ENCODE results near the gene LGALS16.
"Not testable (repeated sequence)": the region's sequence is repeated elsewhere in the genome, so short reads cannot be mapped to it uniquely, and the experiment has no call there.

Gene LGALS16, protein sequence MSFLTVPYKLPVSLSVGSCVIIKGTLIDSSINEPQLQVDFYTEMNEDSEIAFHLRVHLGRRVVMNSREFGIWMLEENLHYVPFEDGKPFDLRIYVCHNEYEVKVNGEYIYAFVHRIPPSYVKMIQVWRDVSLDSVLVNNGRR

DNA sequence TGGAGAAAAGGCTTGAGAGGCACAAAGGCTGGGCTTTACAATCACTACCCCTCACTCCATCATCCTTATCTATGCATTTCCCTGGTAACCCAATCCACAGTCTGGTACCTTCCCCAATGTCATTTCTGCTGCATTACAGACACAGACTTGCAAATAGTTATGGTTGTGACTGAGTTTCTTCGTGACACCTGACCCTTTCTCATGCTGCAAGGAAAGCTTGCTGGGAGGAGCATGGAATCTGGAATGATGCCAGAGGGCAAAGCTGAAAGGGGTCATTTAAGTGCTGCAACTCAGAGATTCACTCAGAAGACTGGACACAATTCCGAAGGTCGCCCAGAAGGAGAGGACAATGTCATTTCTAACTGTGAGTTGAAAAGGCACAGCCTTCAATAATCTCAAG is at the start of gene LGALS16:
Gene LGALS16 (plus strand): TSS at position 301 of the 400 bp plus-strand sequence. CDS start 49 bp downstream, at position 350.
- DNase-seq: no peak

GRCh38 chr19:39607021-39607420 is 48.7 kb upstream of the LGALS16 start:
- DNase-seq: no peak

DNA sequence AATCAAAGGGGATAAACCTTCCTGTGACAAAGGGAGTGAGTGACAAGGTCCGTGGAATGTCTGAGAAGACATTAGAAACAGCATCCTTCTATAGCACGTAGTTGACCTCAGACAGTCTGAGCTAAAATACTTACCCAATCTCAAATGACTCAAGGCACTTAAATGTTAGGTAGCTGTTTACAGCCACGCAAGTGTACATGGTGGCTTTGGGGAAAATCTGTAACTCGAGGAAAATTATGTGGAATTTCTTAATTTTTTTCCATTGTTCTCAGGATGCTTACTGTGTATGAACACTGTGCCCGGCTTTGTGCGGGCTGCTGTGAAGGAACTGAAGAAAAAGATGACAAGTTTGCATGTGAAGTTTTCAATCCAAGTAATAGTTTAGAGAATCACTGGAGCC is 48.2 kb upstream of the LGALS16 start:
- no peak for DNase-seq

DNA sequence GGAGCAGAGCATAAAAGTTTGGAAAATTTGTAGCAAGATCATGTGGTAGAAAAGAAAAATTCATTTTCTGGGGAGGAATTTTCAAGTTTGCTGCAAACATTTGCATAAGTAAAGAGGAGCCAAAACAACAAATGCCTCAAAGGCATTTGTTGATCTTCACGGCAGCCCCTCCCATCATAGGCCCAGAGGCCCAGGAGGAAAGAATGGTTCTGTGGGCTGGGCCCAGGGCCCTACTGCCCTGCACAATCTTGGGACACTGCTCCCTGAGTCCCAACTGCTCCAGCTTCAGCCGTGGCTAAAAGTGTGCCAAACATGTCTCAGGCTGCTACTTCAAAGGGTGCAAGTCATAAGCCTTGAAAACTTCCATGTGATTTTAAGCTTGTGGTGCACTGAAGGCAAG is 42.1 kb upstream of the LGALS16 start:
- DNase-seq: no peak

- DNase-seq: no peak
These were observed 38.0 kb upstream of the LGALS16 start for GRCh38 chr19:39617745-39618144.

- no peak for DNase-seq
These were observed 31.8 kb upstream of the LGALS16 start for GRCh38 chr19:39623946-39624345.

DNA sequence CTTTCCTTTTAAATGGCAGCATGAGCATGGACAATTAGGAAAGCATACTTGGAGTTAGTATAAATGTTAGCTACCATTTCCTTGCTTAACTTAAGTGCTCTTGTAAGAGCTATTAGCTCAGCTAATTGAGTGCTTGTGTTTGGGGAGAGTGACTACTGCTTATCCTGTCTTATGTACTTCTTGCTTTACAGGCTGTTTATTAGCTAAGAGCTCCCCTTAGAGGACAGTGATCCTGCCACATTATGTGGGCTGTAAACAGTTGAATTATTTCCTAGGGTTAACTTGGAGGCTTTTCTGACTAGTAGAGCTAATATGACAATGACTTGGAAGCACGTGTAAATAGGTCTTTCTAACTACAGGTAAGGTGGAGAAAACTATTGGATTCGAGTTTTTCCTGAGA is 28.1 kb upstream of the LGALS16 start:
- not testable (repeated sequence) for DNase-seq

- DNase-seq: no peak
These were observed 24.5 kb upstream of the LGALS16 start for GRCh38 chr19:39631178-39631577.

DNA sequence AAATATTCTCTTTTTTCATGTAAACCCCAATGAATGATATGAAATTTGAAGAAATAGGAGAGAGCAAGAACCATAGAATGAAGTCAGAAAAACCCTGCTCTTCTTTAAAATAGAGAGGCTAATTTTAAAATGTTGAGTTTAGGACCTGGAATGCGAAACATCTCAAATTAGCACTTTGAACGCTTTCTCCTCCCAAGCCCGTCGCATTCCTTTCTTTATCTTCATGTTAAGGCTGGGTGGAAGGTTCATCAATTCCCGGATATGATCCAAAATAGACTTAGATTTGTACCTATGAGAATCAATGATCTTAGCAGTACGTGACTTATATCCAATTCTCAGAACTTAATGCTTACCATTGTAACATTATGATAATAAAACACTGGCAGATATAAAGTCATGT is 24.1 kb upstream of the LGALS16 start:
- DNase-seq: no peak

GRCh38 chr19:39637891-39638290 is 17.8 kb upstream of the LGALS16 start:
- DNase-seq: no peak

GRCh38 chr19:39641773-39642172 is 13.9 kb upstream of the LGALS16 start:
- no peak for DNase-seq

DNA sequence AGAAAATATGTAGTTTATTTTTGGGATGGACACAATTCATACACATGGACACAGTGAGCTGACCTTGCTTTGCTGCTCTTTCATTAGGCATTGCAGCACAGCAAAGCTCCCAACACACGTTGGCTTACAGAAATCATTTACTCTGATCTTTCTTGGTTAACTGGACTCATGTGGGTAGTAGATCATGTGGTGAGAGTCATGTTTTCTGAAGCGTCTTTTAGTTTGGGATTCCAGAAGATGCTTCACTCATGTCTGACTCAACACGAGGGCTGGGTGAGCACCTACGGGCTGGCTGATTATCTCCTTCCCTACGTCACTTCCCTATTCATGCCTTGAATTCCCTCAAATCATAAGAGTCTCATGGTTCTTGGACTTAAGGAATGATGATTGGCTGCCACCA is 12.1 kb upstream of the LGALS16 start:
- DNase-seq: no peak

DNA sequence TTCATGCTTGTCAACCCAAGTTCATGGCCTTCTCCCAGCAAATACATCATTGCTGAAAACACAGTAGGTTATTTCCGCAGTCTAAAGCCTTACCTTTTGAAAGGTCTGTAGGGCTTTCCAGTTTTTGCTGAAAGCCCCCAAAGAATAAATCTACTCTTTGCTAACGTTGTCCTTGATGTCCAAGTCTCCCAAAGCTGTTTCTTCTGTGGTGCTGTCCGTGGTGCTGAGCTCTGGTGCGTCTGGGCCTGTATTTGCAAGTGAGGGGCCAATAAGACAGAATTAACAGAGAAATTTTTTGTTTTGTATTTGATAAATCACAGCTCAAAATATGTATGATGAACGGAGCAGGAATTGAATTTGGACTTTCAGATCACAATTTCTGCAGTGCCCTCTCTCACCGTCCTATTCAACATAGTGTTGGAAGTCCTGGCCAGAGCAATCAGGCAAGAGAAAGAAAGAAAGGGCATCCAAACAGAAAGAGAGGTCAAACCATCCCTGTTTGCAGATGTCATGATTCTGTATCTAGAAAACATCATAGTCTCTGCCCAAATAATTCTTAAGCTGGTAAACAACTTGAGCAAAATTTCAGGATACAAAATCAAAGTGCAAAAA is 9.8 kb upstream of the LGALS16 start:
- no peak for DNase-seq

DNA sequence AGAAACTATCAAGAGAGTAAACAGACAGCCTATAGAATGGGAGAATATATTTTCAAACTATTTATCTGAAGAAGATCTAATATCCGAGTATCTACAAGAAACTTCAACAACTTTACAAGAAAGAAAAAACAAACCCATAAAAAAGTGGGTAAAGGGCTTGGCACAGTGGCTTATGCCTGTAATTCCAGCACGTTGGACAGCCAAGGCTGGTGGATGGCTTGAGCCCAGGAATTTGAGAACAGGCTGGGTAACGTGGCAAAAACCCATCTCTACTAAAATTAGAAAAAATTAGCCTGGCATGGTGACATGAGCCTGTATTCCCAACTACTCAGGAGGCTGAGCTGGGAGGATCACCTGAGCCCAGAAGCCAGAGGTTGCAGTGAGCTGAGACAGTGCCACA is 7.8 kb upstream of the LGALS16 start:
- no peak for DNase-seq

DNA sequence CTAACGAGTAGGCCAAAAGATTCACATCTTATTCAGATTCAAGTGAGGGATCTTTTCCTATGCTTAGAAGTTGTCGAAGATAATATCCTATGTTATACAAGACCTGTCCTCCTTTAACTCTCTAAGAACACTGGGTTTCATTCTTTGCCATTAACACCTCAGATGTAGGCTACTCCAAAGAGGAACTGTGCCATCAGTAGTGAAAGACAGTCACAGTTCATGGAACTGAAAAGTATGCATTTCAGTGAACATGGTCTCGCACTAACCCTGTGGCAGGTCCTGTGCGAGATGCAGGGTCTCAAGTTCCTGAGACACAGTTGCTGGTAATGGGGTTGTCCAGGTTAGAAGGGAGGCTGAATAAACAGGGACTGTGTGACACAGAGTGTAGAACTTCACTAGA is 4.1 kb downstream of the LGALS16 start:
- no peak for DNase-seq

- DNase-seq: no peak
These were observed 4.9 kb downstream of the LGALS16 start for GRCh38 chr19:39660661-39661060.

- DNase-seq: no peak
These were observed 5.9 kb downstream of the LGALS16 start for GRCh38 chr19:39661565-39661964.

- not testable (repeated sequence) for DNase-seq
These were observed 14.1 kb downstream of the LGALS16 start for GRCh38 chr19:39669860-39670259.

GRCh38 chr19:39670998-39671397 is 15.3 kb downstream of the LGALS16 start:
- DNase-seq: no peak

- no peak for DNase-seq
These were observed 16.1 kb downstream of the LGALS16 start for GRCh38 chr19:39671739-39672363.

- no peak for DNase-seq
These were observed 16.8 kb downstream of the LGALS16 start for GRCh38 chr19:39672473-39672872.

DNA sequence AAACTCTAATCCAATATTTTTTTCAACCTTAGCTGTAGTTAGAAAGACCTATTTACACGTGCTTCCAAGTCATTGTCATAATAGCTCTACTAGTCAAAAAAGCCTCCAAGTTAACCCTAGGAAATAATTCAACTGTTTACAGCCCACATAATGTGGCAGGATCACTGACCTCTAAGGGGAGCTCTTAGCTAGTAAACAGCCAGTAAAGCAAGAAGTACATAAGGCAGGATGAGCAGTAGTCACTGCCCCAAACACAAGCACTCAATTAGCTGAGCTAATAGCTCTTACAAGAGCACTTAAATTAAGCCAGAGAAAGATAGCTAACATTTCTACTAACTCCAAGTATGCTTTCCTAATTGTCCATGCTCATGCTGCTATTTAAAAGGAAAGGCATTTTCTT is 18.1 kb downstream of the LGALS16 start:
- DNase-seq: not testable (repeated sequence)

DNA sequence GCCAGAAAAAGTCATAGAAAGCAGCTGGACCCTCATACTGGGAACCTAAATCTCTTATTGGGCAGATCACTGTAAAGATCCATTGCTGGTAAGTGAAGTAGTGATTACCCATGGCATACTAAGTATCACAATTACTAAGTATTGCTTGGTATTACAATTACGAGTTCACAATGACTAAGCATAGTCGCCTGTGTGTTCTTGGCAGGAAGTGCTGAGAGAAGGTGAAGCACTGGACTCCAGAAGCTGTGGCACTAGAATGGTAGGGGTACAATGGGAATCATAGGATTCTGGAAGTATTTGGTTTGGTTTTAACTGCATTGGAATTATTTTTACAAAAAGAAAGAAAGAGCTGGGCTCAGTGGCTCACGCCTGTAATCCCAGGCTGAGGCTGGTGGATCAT is 20.3 kb downstream of the LGALS16 start:
- no peak for DNase-seq

- no peak for DNase-seq
These were observed 22.5 kb downstream of the LGALS16 start for GRCh38 chr19:39677961-39678889.

Measured in activated T-cell treated with anti-CD3 and anti-CD28 coated beads, Interleukin-2, amount 50 U/mL, for 1 hour (primary cell).